Esophagus muscularis mucosa (tissue), 3 donors: ENCODE data around the gene ELOVL4.

Experiments used
- CTCF ChIP-seq, 3 experiments: fragments of 200-600 bp in 2 of 3; fragments of 450-650 bp in 1 of 3; sonication (generic) in 2 of 3; IDR thresholded peaks; one replicate each; pipeline ENCODE4 v1.5.1; 2017 to 2019; ENCODE audit warnings: antibody characterized with exemption in 3 of 3, mild to moderate bottlenecking in 2 of 3, moderate library complexity in 1 of 3
- EP300 ChIP-seq: sonication (generic); formaldehyde crosslinking; IDR thresholded peaks from one replicate; pipeline ENCODE4 v1.6.1; 2017; ENCODE audit warnings: antibody characterized with exemption

GRCh38 chr6:79874531-79875134 lies 72.7 kb downstream of the ELOVL4 start:
- TF ChIP-seq CTCF (IDR thresholded peaks at IDR 0.05): no peak
- no peak for TF ChIP-seq EP300
